Measurements from ENCODE around the gene TERB1. TPM values are rescaled to one million over a fixed set of nuclear protein-coding genes. Genes with fewer than 3 reads are reported as not detected.

Gene TERB1
- total and polyA plus RNA-seq, 11 donors, result not detected

DNA sequence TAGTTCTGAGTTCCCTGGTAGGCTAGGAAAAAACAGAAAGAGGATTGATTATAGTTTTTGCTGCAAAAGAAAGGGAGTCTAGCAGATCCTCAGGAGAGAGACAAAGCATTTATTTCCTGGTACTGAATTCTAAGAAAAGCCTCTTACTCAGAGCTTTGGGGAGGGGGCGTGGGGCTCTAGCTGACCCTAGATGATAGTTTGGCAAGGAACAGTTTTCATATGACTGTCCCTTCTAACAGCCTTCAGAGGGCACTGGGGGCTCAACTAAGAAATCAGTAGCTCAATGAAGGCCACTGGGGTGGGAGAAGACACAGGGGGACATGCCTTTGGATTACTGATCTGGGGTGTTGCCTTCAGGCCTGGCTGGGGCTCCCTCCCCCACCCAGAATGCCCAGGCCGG is 46.8 kb upstream of the TERB1 start:
- no peak for TF ChIP-seq POLR2A (IDR thresholded peaks at IDR 0.05)
- TF ChIP-seq, protein P1, sequence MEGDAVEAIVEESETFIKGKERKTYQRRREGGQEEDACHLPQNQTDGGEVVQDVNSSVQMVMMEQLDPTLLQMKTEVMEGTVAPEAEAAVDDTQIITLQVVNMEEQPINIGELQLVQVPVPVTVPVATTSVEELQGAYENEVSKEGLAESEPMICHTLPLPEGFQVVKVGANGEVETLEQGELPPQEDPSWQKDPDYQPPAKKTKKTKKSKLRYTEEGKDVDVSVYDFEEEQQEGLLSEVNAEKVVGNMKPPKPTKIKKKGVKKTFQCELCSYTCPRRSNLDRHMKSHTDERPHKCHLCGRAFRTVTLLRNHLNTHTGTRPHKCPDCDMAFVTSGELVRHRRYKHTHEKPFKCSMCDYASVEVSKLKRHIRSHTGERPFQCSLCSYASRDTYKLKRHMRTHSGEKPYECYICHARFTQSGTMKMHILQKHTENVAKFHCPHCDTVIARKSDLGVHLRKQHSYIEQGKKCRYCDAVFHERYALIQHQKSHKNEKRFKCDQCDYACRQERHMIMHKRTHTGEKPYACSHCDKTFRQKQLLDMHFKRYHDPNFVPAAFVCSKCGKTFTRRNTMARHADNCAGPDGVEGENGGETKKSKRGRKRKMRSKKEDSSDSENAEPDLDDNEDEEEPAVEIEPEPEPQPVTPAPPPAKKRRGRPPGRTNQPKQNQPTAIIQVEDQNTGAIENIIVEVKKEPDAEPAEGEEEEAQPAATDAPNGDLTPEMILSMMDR (IDR thresholded peaks at IDR 0.05), result no peak
- intact Hi-C loops (cut with DNase I), result no loop called here
- no peak for ATAC-seq
- H3K4me3 ChIP-seq, result no peak overlapping the region
- H3K9me3 ChIP-seq, result no peaks in the 10 kb centered on the region
- H3K4me1 ChIP-seq, result peaks cover 0 to 20% (median 12%) of the 10 kb centered on the region in 12 donors
- DNase-seq, result no peak
- H3K36me3 ChIP-seq, result no peaks in the 10 kb centered on the region
- WGBS, 4 donors, result 84 to 89% (median 87%) methylated on average over 2 of the region's 2 CpGs
- no peak overlapping the region for H3K27ac ChIP-seq
- peaks cover 5 to 52% (median 21%) of the 10 kb centered on the region in 9 donors for H3K27me3 ChIP-seq

DNA sequence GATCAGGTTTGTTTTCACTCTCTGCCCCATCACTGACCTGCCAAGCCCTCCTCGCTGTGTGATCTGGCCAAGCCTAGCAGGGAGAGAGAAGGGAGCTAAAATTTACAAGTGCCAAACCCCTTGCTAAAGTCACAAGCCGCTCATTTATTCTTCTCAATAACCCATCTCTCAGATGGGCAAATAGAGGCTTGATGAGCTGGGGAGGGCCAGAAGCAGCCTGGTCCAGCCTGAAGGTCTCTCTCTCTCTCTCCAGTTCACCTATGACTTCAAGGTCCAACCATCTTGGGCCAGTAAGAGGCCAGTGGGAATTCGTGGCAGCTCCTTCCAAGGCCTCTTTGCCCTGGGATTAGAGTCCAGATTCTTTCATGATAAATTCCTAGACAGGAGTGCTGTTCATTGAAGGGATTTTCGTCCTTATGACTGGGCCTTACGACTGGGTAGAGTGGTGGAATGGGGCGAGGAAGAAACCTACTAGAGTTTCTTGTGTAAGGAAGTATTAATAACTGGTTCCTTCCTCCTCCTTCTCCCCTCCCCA is 46.2 kb upstream of the TERB1 start:
- no peaks in the 10 kb centered on the region for H3K9me3 ChIP-seq
- DNase-seq (no peak), ATAC-seq (no peak)
- intact Hi-C loops (cut with DNase I), result no loop called here
- H3K36me3 ChIP-seq, result no peaks in the 10 kb centered on the region
- peaks cover 0 to 20% (median 12%) of the 10 kb centered on the region in 12 donors for H3K4me1 ChIP-seq
- no peak overlapping the region for H3K4me3 ChIP-seq
- 69 to 85% (median 80%) methylated on average over 6 of the region's 6 CpGs for WGBS, 4 donors
- peaks cover 5 to 52% (median 21%) of the 10 kb centered on the region in 9 donors for H3K27me3 ChIP-seq
- TF ChIP-seq, protein P1 (IDR thresholded peaks at IDR 0.05), result no peak
- no peak for TF ChIP-seq POLR2A (IDR thresholded peaks at IDR 0.05)
- no peak overlapping the region for H3K27ac ChIP-seq

DNA sequence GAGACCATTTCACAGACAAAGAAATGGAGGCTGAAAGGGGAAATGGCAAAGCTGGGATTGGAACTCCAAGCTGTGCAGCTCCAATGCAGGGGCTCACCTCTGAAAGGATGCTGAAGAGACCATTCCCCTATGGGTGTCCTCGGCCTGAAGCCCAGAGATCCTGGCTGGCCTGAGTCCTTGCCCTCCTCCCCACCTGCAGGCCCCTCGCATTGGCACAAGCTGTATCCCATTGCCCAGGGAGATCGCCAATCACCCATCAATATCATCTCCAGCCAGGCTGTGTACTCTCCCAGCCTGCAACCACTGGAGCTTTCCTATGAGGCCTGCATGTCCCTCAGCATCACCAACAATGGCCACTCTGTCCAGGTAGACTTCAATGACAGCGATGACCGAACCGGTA is 45.4 kb upstream of the TERB1 start:
- TF ChIP-seq, protein P1 (IDR thresholded peaks at IDR 0.05), result no peak
- TF ChIP-seq POLR2A (IDR thresholded peaks at IDR 0.05), result no peak
- peaks cover 0 to 20% (median 12%) of the 10 kb centered on the region in 12 donors for H3K4me1 ChIP-seq
- ATAC-seq (no peak), DNase-seq (no peak)
- WGBS, 4 donors, result 94 to 97% (median 96%) methylated on average over 6 of the region's 6 CpGs
- peaks cover 5 to 52% (median 21%) of the 10 kb centered on the region in 9 donors for H3K27me3 ChIP-seq
- no peaks in the 10 kb centered on the region for H3K36me3 ChIP-seq
- H3K27ac ChIP-seq, result no peak overlapping the region
- H3K4me3 ChIP-seq, result no peak overlapping the region
- no peaks in the 10 kb centered on the region for H3K9me3 ChIP-seq
- intact Hi-C loops (cut with DNase I), result no loop called here

DNA sequence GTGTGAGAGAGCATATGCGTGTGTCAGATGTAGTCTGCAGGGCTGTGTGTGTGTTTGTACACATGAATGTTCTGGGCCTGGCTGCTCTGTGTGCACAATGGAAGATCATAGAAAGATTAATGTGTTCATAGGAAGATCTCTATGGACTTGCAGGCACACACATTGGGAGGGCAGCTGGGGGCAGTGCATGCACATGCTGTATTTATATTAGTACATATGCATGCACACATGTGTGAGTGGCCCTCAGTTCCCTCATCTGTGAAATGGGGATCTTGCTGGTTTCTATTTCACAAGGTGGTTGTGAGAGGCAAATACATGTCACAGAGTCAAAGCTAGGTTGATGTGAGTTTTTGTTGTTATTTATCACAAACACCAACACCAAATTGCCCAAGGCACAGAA is 44.9 kb upstream of the TERB1 start:
- Histone ChIP-seq H3K9me3 (no peaks in the 10 kb centered on the region), H3K36me3 (no peaks in the 10 kb centered on the region), H3K4me3 (no peak overlapping the region), H3K27me3 (peaks cover 5 to 52% (median 21%) of the 10 kb centered on the region in 9 donors), H3K4me1 (peaks cover 0 to 20% (median 12%) of the 10 kb centered on the region in 12 donors), H3K27ac (no peak overlapping the region)
- intact Hi-C loops (cut with DNase I), result no loop called here
- 50 to 94% (median 86%) methylated on average over 1 of the region's 1 CpG for WGBS, 4 donors
- TF ChIP-seq, protein P1 (IDR thresholded peaks at IDR 0.05), result no peak
- TF ChIP-seq POLR2A (IDR thresholded peaks at IDR 0.05), result no peak
- ATAC-seq (no peak), DNase-seq (no peak)
